ENCODE data around the gene OR10AD1. TPM values are rescaled to one million over a fixed set of nuclear protein-coding genes. Genes with fewer than 3 reads are reported as not detected.
"Not testable (repeated sequence)": the region's sequence is repeated elsewhere in the genome, so short reads cannot be mapped to it uniquely, and the experiment has no call there.

Gene OR10AD1
- total RNA-seq, 4 donors from 2014 or later: not detected

DNA sequence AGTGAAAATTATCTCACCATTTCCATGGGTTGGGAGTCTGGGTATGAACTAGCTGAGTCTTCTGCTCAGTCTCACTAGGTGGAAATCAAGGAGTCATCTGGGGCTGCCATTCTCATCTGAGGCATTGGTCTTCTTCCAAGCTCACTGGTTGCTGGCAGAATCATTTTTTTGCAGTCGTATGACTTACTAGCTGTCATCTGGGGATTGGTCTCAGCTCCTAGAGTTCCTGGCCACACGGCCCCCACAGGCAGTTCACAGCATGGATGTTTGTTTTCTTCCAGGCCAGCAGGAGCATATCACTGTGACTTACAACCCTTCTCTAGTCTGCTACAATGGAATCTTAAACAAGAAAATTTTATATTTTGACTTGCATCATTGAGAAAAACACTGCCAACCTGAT is 18.6 kb upstream of the OR10AD1 start:
- no peak for TF ChIP-seq POLR2AphosphoS5 (IDR thresholded peaks at IDR 0.05)
- TF ChIP-seq POLR2A (IDR thresholded peaks at IDR 0.05): no peak
- TF ChIP-seq, protein P1, sequence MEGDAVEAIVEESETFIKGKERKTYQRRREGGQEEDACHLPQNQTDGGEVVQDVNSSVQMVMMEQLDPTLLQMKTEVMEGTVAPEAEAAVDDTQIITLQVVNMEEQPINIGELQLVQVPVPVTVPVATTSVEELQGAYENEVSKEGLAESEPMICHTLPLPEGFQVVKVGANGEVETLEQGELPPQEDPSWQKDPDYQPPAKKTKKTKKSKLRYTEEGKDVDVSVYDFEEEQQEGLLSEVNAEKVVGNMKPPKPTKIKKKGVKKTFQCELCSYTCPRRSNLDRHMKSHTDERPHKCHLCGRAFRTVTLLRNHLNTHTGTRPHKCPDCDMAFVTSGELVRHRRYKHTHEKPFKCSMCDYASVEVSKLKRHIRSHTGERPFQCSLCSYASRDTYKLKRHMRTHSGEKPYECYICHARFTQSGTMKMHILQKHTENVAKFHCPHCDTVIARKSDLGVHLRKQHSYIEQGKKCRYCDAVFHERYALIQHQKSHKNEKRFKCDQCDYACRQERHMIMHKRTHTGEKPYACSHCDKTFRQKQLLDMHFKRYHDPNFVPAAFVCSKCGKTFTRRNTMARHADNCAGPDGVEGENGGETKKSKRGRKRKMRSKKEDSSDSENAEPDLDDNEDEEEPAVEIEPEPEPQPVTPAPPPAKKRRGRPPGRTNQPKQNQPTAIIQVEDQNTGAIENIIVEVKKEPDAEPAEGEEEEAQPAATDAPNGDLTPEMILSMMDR (IDR thresholded peaks at IDR 0.05): no peak
- no peak for TF ChIP-seq EP300 (IDR thresholded peaks at IDR 0.05)
- no peak for DNase-seq (ENCODE audit: low spot score in 2 of 2)
- 26% methylated on average over 2 of the region's 2 CpGs for WGBS

GRCh38 chr12:48220701-48221100 is 17.6 kb upstream of the OR10AD1 start:
- Histone ChIP-seq H3K27ac (no peak overlapping the region), H3K36me3 (no peaks in the 10 kb centered on the region), H3K27me3 (peaks cover 8% of the 10 kb centered on the region), H3K4me3 (no peak overlapping the region), H3K4me1 (no peaks in the 10 kb centered on the region), H3K9me3 (no peaks in the 10 kb centered on the region)
- no peak for TF ChIP-seq POLR2A (IDR thresholded peaks at IDR 0.05)
- TF ChIP-seq POLR2AphosphoS5 (IDR thresholded peaks at IDR 0.05): no peak
- TF ChIP-seq, protein P1 (IDR thresholded peaks at IDR 0.05): no peak
- TF ChIP-seq EP300 (IDR thresholded peaks at IDR 0.05): no peak
- 92% methylated on average over 1 of the region's 1 CpG for WGBS
- DNase-seq (ENCODE audit: low spot score in 2 of 2): no peak

More for the DNA sequence above, 18.6 kb upstream of the OR10AD1 start:
- no peak overlapping the region for H3K27ac ChIP-seq
- H3K27me3 ChIP-seq: peaks cover 7% of the 10 kb centered on the region
- no peaks in the 10 kb centered on the region for H3K4me1 ChIP-seq
- H3K36me3 ChIP-seq: no peaks in the 10 kb centered on the region
- no peaks in the 10 kb centered on the region for H3K9me3 ChIP-seq
- H3K4me3 ChIP-seq: no peak overlapping the region

- no peaks in the 10 kb centered on the region for H3K36me3 ChIP-seq
- no peak overlapping the region for H3K4me3 ChIP-seq
- no peaks in the 10 kb centered on the region for H3K9me3 ChIP-seq
- no peaks in the 10 kb centered on the region for H3K4me1 ChIP-seq
- TF ChIP-seq, protein P1 (IDR thresholded peaks at IDR 0.05): no peak
- TF ChIP-seq POLR2AphosphoS5 (IDR thresholded peaks at IDR 0.05): no peak
- TF ChIP-seq POLR2A (IDR thresholded peaks at IDR 0.05): no peak
- no peak for TF ChIP-seq EP300 (IDR thresholded peaks at IDR 0.05)
- no peak overlapping the region for H3K27ac ChIP-seq
- peaks cover 8% of the 10 kb centered on the region for H3K27me3 ChIP-seq
- no peak for DNase-seq (ENCODE audit: low spot score in 2 of 2)
- 85% methylated on average over 1 of the region's 1 CpG for WGBS
Observed at GRCh38 chr12:48219631-48220030, 16.5 kb upstream of the OR10AD1 start.

DNA sequence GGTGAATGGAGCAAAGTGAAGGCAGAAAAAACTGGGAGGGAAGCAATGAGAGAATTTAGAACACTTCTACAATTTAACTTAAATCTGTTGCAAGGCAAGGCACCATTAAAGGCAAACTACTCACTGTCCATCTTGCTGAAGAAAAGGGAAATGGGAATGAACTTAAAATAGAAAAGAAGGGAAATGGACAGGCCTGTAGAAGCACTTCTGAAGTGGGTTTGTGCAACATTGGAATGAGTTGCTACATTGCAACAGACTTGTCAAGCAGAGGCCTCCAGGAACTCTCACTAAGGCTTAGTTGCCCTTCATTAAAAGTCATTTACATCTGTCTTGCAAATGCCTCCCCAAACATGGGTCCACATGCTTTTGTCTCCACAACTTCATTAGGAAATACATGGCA is 13.7 kb upstream of the OR10AD1 start:
- TF ChIP-seq, protein P1 (IDR thresholded peaks at IDR 0.05): no peak
- Histone ChIP-seq H3K4me1 (no peaks in the 10 kb centered on the region), H3K27ac (no peak overlapping the region), H3K27me3 (peaks cover 8% of the 10 kb centered on the region), H3K9me3 (no peaks in the 10 kb centered on the region), H3K36me3 (no peaks in the 10 kb centered on the region), H3K4me3 (no peak overlapping the region)
- DNase-seq (ENCODE audit: low spot score in 2 of 2): no peak

DNA sequence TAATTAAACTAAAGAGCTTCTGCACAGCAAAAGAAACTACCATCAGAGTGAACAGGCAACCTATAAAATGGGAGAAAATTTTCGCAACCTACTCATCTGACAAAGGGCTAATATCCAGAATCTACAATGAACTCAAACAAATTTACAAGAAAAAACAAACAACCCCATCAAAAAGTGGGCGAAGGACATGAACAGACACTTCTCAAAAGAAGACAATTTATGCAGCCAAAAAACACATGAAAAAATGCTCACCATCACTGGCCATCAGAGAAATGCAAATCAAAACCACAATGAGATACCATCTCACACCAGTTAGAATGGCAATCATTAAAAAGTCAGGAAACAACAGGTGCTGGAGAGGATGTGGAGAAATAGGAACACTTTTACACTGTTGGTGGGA is 6.4 kb upstream of the OR10AD1 start:
- H3K4me1 ChIP-seq; H3K27me3 ChIP-seq; DNase-seq (ENCODE audit: low spot score in 2 of 2); H3K36me3 ChIP-seq; H3K4me3 ChIP-seq; H3K27ac ChIP-seq: not testable (repeated sequence)
- 100% methylated on average over 1 of the region's 2 CpGs for WGBS
- peaks cover 16% of the 10 kb centered on the region for H3K9me3 ChIP-seq

DNA sequence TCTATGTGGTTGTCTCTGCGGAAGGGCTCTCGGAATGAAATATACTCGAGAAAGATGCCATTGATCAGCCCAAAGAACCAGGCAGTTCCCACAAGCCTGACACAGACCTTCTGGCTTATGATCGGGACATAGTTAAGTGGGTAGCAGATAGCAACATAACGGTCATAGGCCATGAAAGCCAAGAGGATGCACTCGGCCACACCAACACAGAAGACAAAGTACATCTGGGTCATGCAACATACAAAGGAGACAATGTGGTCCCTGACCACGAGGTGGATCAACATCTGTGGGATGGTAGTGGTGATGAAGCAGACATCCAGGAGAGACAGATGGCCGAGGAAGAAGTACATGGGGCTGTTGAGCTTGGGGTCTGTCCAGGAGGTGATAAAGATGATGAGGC is 326 bp downstream of the OR10AD1 start:
- 90% methylated on average over 8 of the region's 8 CpGs for WGBS
- Histone ChIP-seq H3K9me3 (peaks cover 8% of the 10 kb centered on the region), H3K27ac (no peak overlapping the region), H3K4me3 (no peak overlapping the region), H3K27me3 (no peaks in the 10 kb centered on the region), H3K4me1 (peaks cover 14% of the 10 kb centered on the region), H3K36me3 (no peaks in the 10 kb centered on the region)
- TF ChIP-seq EP300 (IDR thresholded peaks at IDR 0.05) (no peak), POLR2A (IDR thresholded peaks at IDR 0.05) (no peak), POLR2AphosphoS5 (IDR thresholded peaks at IDR 0.05) (no peak)
- TF ChIP-seq, protein P1 (IDR thresholded peaks at IDR 0.05): no peak
- DNase-seq (ENCODE audit: low spot score in 2 of 2): no peak
